GM18873 (cell line): Measurements from ENCODE around the gene SLC8A1.

Experiments used
- ATAC-seq: cut with Tn5 transposase; IDR thresholded peaks from one replicate; pipeline ENCODE4 v1.9.1; 2021; ENCODE audit warnings: mild to moderate bottlenecking, moderate library complexity, moderate number of reproducible peaks; ENCODE audit not compliant: unreplicated experiment, low FRiP score

Gene SLC8A1

GRCh38 chr2:40430776-40431599 is 20.9 kb downstream of the SLC8A1 start:
- no peak for ATAC-seq

- ATAC-seq, result no peak
Measured at GRCh38 chr2:40428439-40428838, 23.5 kb downstream of the SLC8A1 start.

DNA sequence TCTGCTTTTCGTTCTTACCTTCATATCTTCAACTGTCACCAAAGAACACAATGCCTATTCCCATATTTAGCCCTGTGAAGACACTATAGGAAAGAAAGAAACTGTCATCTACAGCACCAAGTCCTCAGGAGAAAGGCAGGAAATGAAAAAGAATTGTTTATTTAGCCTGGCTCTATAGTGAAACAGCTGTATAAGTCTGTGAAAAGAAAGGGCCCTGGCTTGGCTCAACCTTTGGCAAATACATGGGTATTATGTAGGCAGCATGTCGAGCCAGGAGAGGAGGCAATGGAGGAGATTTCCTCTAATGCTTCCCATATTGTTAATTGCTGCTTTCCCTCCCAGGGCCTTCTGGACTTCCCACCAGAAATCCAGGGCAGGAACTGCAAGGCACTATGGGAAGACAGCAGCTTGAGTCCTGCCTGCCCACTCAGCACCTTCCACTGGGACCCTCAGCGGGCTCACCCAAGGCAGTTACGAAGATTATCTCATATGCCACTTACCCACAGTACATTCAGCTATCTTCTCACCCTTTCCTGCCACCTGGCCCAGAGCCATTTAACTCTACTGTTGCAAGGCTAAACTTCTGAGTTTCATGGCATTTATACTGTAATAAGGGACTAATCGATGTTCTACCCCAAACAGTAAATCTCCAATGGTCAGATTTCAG is 30.1 kb downstream of the SLC8A1 start:
- no peak for ATAC-seq

DNA sequence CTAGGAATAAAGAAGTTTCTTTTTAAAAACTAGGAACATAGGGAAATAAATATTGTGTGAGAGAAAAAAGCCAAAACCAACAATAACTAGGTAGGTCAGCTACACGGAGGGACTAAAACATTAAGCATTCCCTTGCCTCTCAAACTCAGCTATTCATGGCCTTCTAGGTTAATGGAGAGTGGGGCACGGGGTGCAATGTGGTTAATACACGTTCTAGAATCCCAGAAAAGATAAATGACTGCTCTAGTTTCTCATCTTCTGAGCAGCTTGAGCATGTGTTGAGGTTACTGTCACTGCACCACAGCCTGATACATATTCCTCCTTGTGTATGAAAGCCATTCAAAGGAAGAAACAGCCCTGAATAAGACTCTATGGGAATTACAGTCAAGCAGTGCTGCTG is 31.4 kb downstream of the SLC8A1 start:
- ATAC-seq, result no peak

- no peak for ATAC-seq
Measured at GRCh38 chr2:40419364-40419762, 32.5 kb downstream of the SLC8A1 start.

DNA sequence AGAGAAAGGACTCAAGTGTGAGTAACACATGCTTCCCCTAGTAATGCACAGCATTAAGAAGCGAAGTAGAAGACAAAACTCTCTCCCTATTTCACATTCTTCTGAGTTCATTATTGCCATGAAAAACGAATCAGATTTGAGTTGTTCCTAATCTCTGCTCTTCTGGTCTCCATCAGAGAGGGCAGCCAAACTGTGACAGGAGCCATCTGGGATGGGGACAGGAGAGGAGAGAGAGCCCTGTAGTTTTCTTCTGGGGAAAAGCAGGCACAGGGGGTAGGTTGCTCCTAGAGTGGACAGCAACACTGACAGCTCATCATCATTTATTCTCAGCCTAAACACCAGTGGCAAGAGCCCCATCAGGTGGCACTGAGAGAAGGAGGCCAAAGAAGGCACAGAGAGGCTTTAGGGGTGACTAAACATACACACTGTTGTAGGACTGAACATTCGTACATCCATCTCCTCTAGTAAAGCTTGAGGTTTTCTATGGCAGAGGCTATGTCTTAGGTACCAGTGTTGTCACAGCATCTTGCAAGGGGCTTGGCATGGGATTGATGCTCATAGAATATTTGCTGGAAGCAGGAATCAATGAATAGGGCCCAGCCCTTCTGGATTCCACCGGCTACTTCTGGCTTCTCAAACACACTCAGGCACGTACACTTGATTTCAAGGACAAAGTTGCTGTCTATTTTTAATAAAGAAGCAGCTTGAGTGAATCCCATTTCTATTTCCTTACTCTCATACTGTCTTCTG is 33.1 kb downstream of the SLC8A1 start:
- ATAC-seq, result no peak

GRCh38 chr2:40416486-40416885 is 35.4 kb downstream of the SLC8A1 start:
- no peak for ATAC-seq

GRCh38 chr2:40415391-40415790 is 36.5 kb downstream of the SLC8A1 start:
- no peak for ATAC-seq

- ATAC-seq, result no peak
Measured at GRCh38 chr2:40412456-40412855, 39.4 kb downstream of the SLC8A1 start.

- ATAC-seq, result no peak
Measured at GRCh38 chr2:40410695-40411094, 41.2 kb downstream of the SLC8A1 start.

GRCh38 chr2:40409734-40410133 is 42.2 kb downstream of the SLC8A1 start:
- ATAC-seq, result no peak

DNA sequence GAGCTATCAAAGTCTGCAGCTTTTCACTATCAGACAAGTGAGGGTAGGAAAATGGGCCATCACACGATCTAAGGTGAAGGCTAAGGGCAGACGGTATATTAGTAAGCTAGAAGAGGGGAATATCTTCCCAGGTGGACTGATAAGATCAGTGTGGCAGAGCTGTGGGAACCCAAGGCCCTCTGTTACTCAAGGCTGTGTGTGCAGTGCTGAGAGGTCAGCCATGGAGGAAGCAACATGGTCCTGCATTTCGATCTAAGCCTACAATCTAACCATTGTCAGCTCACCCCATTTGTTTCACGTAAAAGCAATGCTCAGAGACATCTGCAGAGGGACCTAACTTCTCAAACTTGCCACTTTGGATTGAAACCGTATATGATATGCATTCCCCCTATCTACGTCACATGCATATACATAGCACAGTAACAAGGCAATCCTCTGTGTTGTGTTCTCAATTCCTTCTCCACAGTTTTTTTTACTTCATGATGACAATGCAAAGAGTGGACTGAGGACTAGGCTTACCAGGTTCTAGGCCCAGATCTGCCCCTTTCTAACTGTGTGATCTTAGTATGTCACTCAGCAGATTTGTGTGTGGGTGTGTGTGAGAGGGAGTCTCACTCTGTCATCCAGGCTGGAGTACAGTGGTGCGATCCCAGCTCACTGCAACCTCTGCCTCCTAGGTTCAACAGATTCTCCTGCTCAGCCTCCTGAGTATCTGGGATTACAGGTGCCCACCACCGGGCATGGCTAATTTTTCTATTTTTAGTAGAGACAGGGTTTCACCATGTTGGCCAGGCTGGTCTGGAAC is 45.2 kb downstream of the SLC8A1 start:
- no peak for ATAC-seq

DNA sequence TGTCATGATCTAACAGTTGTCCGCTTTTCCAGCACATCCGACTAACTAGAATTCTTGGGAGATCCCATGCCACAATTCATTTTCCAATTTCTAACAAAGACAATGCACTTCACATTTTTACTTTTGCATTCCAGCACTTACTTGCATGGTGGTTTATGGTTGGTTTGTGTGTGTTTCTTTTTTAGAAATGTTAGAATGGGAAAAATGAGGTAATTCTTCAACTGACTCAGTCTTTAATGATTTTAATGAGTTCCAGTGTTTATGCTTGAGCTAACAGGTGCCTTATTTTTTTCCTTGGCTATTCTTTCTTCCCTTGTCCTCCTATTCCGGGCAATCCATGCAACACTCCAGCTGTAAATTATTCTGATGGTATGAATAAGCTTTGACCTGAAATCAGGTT is 46.4 kb downstream of the SLC8A1 start:
- no peak for ATAC-seq

DNA sequence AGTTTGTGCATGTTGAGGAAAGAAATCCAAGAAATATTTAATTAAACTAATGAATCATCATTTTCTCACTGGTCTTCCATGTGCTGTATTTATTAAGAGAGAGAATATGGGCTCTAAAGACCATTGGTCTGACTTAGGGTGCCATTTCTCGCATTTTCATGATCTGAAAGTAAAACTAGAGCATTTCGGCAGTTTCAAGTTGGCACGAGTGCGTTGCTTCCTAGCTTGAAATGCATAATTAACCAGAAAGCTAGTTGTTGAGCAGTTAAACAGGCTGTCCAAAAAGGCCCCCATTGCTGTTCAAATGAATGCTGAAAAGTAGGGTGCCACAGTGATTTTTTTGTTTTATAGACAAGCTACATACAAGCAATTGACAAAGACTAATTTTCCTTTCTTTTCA is 47.4 kb downstream of the SLC8A1 start:
- ATAC-seq, result no peak

- ATAC-seq, result no peak
Measured at GRCh38 chr2:40403233-40403836, 48.6 kb downstream of the SLC8A1 start.

- no peak for ATAC-seq
Measured at GRCh38 chr2:40401896-40402295, 50.0 kb downstream of the SLC8A1 start.

DNA sequence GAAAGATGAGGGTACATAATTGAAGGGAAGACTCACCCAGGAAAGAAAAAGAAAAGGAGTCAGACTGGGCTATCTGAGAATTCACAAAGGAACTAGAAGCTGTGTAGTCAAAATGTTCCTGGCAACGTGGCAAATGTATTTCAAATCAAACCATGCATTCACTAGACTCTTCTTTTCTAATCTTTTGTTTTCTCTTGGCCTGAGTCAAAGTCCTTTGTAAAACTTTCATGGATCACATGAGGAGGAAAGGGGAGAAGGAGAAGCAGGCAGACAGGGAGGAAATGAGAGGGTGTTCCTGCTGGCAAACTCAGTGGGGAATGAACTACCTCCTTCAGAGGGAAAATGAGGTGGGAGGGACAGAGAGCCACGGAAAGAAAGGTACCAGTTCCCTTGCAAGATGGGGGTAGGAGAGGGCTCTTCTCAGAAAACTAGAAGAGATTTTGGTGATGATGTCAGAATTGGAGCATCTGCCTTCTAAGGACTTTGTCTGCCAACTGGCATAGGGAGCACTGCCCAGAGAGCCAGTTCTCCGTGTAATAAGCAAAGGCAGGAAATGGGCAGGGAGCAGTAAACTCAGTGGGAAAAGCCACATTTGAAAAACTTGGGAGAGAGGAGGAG is 51.4 kb downstream of the SLC8A1 start:
- ATAC-seq, result no peak

GRCh38 chr2:40397765-40398164 is 54.1 kb downstream of the SLC8A1 start:
- ATAC-seq, result no peak

- ATAC-seq, result no peak
Measured at GRCh38 chr2:40396124-40396523, 55.8 kb downstream of the SLC8A1 start.
